ENCODE measurements around the gene PAX5.

DNA sequence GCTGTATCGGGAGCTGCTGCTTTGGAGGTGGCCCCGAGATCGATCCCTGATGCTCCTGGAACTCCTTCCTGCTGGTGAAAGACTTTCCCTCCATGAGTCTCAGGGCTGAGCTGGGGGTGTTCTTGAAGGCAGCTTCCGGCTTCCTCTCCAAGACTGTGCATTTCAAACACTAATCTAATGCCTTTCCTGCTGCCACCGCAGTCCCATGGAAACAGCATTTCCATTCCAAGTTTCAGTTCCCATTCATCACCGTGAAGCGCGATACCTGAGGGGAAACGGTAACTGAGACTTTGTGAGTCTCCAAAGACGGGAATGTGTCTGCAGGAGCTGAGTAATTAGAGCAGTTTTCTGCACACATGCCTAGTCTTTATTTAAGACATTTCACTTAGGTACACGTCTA is 230.1 kb downstream of the PAX5 start:
- TF ChIP-seq, protein P1, sequence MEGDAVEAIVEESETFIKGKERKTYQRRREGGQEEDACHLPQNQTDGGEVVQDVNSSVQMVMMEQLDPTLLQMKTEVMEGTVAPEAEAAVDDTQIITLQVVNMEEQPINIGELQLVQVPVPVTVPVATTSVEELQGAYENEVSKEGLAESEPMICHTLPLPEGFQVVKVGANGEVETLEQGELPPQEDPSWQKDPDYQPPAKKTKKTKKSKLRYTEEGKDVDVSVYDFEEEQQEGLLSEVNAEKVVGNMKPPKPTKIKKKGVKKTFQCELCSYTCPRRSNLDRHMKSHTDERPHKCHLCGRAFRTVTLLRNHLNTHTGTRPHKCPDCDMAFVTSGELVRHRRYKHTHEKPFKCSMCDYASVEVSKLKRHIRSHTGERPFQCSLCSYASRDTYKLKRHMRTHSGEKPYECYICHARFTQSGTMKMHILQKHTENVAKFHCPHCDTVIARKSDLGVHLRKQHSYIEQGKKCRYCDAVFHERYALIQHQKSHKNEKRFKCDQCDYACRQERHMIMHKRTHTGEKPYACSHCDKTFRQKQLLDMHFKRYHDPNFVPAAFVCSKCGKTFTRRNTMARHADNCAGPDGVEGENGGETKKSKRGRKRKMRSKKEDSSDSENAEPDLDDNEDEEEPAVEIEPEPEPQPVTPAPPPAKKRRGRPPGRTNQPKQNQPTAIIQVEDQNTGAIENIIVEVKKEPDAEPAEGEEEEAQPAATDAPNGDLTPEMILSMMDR (conservative IDR thresholded peaks at IDR 0.05): no peak
- no peak for TF ChIP-seq ZFX (IDR thresholded peaks at IDR 0.05)
